NK-92 (cell line): Measurements from ENCODE around the gene FER.
"Not testable (repeated sequence)": the region's sequence is repeated elsewhere in the genome, so short reads cannot be mapped to it uniquely, and the experiment has no call there.

Experiments
- DNase-seq: peaks from one replicate; lab custom pipeline; 2025; ENCODE audit not compliant: unreplicated experiment; lab: John Stamatoyannopoulos, UW

The FER gene

DNA sequence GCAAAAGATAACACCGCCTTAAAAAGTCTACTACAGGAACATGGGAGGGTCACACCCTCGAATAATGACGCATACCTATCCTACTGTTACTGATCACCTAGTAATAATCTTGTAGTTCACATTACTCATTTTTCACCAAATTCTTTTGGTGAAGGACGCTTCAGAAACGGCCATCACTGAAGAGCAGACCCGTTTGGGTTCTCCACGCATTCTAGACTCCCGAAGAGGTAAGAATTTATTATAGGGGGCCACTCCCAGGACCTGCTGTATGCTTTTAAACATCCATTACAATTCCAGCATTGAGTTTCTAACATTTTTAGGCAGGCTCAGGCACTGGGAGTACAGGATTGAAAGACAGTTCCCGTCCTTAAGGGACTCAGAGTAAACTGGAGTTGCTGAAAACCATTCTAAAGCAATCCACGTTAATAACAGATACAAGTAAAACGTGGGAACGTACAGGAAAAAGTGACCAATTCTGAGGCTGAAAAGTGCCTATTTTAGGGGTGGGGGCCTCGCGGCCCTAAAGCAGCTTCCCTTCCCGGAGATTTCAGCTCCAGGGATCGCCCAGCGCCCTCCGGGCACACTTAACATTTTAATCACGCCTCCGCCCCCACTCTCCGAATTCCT lies at the start of gene FER:
TSS of gene FER (plus strand) at position 124 of the 627 bp plus-strand sequence. CDS start 50,286 bp downstream, outside the sequence.
- DNase-seq, result no peak

DNA sequence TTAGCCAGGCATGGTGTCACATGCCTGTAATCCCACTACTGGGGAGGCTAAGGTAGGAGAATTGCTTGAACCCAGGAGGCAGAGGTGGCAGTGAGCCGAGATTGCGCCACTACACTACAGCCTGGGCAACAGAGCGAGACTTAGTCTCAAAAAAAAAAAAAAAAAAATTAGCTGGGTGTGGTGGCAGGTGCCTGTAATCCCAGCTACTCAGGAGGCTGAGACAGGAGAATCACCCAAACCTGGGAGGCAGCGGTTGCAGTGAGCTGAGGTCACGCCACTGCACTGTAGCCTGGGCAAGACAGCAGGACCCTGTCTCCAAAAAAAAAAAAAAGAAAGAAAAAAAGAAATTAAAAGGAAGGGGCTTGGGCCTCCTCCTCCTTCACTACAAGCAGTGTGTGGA lies 47.3 kb upstream of the FER start:
- DNase-seq, result not testable (repeated sequence)

GRCh38 chr5:108700930-108701329 lies 46.8 kb upstream of the FER start:
- DNase-seq, result no peak

- no peak for DNase-seq
These were observed 45.2 kb upstream of the FER start for GRCh38 chr5:108702546-108702945.

- no peak for DNase-seq
These were observed 44.4 kb upstream of the FER start for GRCh38 chr5:108703313-108703712.

GRCh38 chr5:108707141-108707540 lies 40.6 kb upstream of the FER start:
- DNase-seq, result no peak

DNA sequence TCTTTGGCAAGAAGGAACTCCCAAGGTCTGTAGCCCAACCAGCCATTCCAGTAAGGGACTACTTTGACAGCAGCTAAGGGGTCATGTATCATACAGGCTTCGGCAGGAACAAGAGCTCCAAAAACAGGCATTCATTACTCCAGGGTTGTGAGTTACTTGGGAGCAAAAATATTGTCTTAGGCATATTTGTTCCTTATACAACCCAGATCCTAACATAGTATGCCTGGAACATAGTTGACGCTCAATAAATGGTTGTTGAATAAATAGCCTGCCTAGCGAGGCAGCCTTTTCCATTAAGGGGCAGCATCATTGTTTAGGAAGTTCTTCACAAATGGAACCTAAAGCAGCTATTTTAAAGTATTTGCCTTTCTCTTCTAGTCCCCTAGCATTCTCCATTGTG lies 35.8 kb upstream of the FER start:
- no peak for DNase-seq

DNA sequence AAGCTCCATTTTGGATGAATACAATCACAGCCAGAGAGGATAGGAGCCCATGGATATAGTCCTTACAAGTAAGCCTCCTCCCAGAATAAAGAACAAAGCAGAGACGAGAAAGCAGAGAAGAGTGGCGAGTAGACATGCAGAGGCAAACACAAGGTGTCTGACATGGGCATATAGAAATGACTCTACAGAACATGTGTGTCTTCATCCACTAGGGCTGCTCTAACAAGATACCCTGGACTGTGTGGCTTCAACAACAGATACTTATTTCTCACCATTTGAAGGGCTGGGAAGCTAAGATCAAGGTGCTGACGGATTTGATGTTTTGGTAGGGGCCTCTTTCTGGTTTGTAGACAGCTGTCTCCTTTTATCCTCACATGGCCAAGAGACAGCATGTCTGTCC lies 32.3 kb upstream of the FER start:
- DNase-seq, result no peak

DNA sequence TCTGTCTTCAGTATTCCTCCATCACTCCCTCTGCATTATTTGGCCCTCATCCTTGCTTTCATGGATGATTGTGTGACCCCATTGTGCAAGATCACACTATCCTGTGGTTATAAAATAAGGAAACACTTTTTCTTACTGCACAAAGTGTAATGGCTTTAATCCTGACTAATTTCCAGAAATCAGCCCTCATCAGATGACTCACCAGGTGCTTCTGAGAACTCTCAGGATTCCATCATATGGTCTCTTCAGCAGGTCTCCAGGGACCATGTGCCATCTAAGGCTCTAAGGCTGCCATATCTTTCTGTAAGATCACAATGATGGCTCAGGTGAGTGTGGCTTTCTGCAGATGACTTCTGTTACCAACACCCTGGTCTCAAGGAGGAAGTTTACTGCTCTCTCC lies 27.3 kb upstream of the FER start:
- DNase-seq, result no peak

DNA sequence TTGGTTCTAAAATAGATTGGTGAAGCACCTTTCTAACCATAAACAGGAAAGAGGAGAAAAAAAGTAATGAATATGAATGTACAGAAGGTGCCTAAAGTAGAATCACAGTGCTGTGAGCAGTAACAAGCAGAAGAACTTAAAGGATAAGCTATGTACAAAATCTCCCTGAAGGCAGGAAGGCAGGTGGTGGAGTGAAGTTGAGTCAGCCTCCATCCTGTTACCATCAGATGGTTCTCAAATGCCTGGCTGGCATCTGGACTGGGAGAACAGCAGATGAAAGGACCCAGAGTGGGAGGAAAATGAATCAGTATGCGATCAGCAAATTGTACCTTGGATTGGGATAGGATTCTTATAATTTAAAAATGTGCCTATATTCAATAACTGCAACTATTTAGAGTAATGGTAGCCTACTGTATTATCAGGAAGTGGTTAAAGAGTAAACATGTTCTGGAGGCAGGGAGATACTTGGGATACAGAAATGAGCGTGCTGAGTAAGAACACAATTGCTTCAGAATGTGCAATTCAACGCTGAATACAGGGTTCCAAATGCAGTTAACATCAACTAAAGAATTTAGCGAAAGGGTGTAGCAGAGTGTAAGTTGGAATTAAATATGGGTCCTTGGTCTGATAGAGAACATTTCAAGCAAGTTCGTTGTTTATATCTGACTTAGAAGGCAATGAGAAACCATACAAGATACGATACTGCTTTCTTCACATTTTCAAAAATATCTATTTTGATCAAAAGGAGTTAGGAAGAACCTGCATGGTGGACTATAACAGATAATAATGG lies 21.1 kb upstream of the FER start:
- DNase-seq, result no peak

DNA sequence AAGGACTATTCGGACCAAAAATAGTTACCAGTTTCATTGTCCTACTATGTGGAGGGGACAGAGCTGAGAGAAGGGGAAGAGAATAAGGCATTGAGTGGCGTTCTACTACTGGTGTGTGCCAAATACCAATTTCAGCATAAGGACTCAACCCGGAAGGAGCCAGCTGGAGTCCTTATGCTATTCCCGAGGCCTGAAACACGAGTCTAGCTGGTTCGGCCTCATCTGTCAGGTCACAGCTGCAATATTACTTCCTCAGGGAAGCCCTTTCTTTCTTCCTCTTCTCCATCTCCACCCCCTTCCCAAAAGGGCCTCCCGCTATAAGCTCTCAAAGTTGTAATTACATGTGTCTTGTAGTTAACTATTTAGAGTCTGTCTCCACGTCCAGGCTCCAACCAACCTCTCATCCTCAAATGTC lies 20.5 kb upstream of the FER start:
- DNase-seq, result no peak

- no peak for DNase-seq
These were observed 19.8 kb upstream of the FER start for GRCh38 chr5:108727651-108728565.

- DNase-seq, result no peak
These were observed 19.0 kb upstream of the FER start for GRCh38 chr5:108728566-108729241.

GRCh38 chr5:108729242-108729615 lies 18.5 kb upstream of the FER start:
- DNase-seq, result no peak

DNA sequence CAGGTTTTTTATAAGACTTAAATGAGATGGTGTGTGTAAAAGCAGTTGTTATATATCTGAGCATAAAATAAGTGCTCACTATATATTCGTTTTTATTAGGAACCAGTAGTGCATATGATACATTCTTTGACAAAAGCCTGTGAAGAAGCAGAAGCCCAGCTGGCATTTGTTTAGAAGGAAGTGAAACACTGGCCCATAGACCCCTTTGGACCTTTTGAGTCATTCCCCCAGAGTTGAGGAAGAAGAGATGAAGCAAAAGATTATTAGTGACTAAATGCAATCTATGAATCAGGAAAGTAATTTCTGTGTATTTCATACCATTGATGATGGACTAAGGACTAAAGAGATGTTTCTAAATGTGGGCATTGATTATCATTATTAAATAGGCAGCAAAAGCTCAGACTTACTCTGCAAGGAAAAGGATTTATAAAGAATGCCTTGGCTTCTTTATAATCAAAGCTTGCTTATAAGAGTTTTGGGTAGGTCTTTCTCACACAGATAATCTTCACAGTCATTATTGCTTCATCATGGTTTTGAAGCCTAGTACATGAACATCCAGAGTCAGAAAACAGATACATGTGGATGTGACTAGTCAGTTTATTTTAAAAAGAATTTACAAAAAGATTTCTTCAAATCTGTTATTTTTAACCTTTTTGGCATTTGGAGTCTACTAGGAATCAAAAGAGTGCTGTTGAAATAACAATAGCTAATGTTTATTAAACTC lies 16.9 kb upstream of the FER start:
- DNase-seq, result no peak

DNA sequence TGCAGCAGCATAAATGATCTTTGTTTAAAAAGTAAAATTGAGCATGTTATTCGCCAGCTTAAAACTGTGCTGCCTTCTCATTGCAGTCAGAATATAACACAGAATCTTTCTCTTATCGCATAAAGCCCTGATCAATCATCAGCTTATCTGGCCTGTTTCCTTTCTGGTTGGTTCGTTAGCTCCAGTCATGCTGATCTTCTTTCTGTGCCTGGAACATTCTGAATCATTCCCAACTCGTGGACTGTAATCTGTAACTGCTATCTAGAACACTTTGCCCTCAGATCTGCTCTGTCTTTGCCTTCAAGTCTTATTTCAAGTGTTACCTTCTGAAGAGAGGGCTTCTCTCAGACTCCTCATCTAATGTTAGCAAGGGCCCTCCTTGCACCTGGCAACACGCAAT lies 11.9 kb upstream of the FER start:
- DNase-seq, result no peak

DNA sequence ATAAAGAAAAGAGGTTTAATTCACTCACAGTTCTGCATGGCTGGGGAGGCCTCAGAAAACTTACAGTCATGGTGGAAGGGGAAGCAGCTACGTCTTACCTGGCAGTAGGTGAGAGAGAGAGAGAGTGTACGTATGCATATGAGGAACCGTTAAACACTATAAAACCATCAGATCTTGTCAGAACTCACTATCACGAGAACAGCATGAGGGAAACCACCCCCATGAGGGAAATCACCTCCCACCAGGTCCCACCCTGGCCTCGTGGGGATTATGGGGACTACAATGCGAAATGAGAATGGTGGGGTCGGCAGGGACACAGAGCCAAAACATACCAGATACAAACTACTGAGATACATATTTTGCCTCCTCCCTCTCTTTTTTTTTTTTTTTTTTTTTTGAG lies 10.8 kb upstream of the FER start:
- no peak for DNase-seq

GRCh38 chr5:108739376-108739775 lies 8.3 kb upstream of the FER start:
- no peak for DNase-seq

DNA sequence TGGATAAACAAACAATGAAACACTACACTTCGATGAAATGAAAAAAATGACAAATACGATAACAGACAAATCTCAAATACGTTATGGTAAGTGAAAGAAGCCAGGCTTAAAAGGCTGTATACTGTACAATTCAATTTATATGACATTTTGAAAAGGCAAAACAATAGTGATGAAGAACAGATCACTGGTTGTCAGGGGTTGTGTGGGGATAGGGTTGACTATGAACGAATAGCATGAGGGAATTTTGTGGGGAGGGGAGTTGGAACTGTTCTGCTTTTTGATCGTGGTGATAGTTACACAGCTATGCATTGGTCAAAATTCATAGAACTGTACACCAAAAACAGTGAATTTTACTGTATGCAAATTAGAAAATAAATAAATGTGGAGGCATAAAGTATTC lies 7.8 kb upstream of the FER start:
- DNase-seq, result no peak

DNA sequence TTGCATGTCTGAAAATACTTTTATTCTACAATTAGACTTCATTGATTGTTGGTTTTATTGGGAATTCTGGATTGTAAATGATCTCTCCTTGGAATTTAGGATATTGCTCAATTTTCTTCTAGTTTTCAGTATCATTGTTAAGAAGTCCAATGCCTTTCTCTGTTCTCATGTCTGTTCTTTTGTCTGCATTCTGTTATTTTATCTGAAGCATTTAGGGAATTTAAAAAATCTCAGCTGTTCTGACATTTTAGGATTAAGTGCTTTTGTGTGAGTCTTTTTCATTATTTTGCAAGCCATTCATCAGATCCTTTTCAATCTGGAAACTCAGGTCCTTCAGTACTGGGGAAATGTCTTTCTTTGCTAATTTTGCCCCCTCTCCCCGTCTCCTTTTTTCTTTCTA lies 4.4 kb upstream of the FER start:
- DNase-seq, result no peak

DNA sequence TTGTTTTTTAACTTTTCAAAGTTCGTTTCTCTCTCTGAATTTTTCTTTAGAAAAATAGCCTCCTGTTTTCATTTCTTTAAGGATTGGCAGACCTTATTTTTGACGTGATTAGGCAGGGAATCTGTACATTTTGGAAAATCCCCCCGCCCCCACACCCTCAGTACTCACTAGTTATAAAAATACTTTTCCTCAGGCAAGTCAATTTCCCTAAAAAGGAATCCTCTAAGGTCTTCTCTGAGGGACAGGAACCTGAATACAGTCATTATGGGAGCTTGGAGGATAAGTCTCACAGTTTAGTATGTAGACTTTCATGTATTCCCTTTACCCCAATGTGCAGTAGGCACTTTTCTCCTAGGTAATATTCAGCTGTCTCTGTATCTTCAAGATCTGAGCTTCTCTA lies 3.9 kb upstream of the FER start:
- DNase-seq, result no peak
